Liver (tissue), 3 donors: Measurements from ENCODE around the gene BPGM.

Experiments
- ATF3 ChIP-seq: IDR thresholded peaks from 2 replicates; pipeline ENCODE4 v1.6.1; 2016; ENCODE audit warnings: antibody characterized with exemption
- CTCF ChIP-seq: fragments of 150-350 bp; IDR thresholded peaks from 2 replicates; pipeline ENCODE4 v1.5.1; 2017; ENCODE audit warnings: improper control_type of control experiment, low read depth, low read length; ENCODE audit not compliant: missing input control
- EGR1 ChIP-seq, 2 donors: IDR thresholded peaks; 2 replicates each; pipeline ENCODE4 v1.6.1; 2016 to 2018; ENCODE audit warnings: antibody characterized with exemption in 2 of 2, low read depth in 2 of 2
- GABPA ChIP-seq, 2 donors: IDR thresholded peaks in 1 of 2; conservative IDR thresholded peaks in 1 of 2; 2 replicates each; pipeline ENCODE4 v1.6.1; 2016; ENCODE audit warnings: antibody characterized with exemption in 2 of 2, mild to moderate bottlenecking in 1 of 2, moderate library complexity in 1 of 2
- HNF4A ChIP-seq, 2 donors: conservative IDR thresholded peaks; 2 replicates each; pipeline ENCODE4 v1.6.1; 2016; ENCODE audit warnings: antibody characterized with exemption in 2 of 2, mild to moderate bottlenecking in 2 of 2
- RAD21 ChIP-seq, 2 donors: IDR thresholded peaks; 2 replicates each; pipeline ENCODE4 v1.6.1; 2016; ENCODE audit warnings: antibody characterized with exemption in 2 of 2, mild to moderate bottlenecking in 2 of 2
- REST ChIP-seq: IDR thresholded peaks from 2 replicates; pipeline ENCODE4 v1.6.1; 2016; ENCODE audit warnings: antibody characterized with exemption, mild to moderate bottlenecking
- RXRA ChIP-seq, 2 donors: IDR thresholded peaks; 2 replicates each; pipeline ENCODE4 v1.6.1; 2017 to 2018; ENCODE audit warnings: antibody characterized with exemption in 2 of 2, mild to moderate bottlenecking in 1 of 2
- SP1 ChIP-seq: IDR thresholded peaks from 2 replicates; pipeline ENCODE4 v1.6.1; 2018; ENCODE audit warnings: antibody characterized with exemption, mild to moderate bottlenecking
- TAF1 ChIP-seq: conservative IDR thresholded peaks from 2 replicates; pipeline ENCODE4 v1.6.1; 2016; ENCODE audit warnings: antibody characterized with exemption, mild to moderate bottlenecking
- YY1 ChIP-seq: IDR thresholded peaks from 2 replicates; pipeline ENCODE4 v1.6.1; 2016; ENCODE audit warnings: antibody characterized with exemption, mild to moderate bottlenecking
- TF ChIP-seq, protein P1 (sequence below): IDR thresholded peaks from 2 replicates; pipeline ENCODE4 v1.6.1; 2016; ENCODE audit warnings: antibody characterized with exemption
- TF ChIP-seq, protein P2 (sequence below): IDR thresholded peaks from 2 replicates; pipeline ENCODE4 v1.6.1; 2016; ENCODE audit warnings: antibody characterized with exemption
- donor health status: healthy.
- donor health status: healthy.

GRCh38 chr7:134694299-134694698, 47.6 kb downstream of the BPGM start:
- TF ChIP-seq, protein P1, sequence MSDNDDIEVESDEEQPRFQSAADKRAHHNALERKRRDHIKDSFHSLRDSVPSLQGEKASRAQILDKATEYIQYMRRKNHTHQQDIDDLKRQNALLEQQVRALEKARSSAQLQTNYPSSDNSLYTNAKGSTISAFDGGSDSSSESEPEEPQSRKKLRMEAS = no peak
- TF ChIP-seq CTCF (peak; percentile 6), RAD21 (IDR thresholded peaks at IDR 0.05) (no peak), HNF4A (conservative IDR thresholded peaks at IDR 0.05) (no peak), YY1 (no peak), ATF3 (no peak), TAF1 (no peak), RXRA (IDR thresholded peaks at IDR 0.05) (no peak), SP1 (no peak), REST (no peak), EGR1 (IDR thresholded peaks at IDR 0.05; ENCODE audit: low read depth in 2 of 2) (no peak), GABPA (IDR thresholded peaks at IDR 0.05 in 1 of 2, conservative IDR thresholded peaks at IDR 0.05 in 1 of 2) (no peak)
- TF ChIP-seq, protein P2, sequence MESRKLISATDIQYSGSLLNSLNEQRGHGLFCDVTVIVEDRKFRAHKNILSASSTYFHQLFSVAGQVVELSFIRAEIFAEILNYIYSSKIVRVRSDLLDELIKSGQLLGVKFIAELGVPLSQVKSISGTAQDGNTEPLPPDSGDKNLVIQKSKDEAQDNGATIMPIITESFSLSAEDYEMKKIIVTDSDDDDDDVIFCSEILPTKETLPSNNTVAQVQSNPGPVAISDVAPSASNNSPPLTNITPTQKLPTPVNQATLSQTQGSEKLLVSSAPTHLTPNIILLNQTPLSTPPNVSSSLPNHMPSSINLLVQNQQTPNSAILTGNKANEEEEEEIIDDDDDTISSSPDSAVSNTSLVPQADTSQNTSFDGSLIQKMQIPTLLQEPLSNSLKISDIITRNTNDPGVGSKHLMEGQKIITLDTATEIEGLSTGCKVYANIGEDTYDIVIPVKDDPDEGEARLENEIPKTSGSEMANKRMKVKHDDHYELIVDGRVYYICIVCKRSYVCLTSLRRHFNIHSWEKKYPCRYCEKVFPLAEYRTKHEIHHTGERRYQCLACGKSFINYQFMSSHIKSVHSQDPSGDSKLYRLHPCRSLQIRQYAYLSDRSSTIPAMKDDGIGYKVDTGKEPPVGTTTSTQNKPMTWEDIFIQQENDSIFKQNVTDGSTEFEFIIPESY = no peak
